Fibroblast of lung (primary cell): Measurements from ENCODE around the gene MATN1. TPM values are rescaled to one million over a fixed set of nuclear protein-coding genes. Genes with fewer than 3 reads are reported as not detected.

Experiments
- DNase-seq, 2 donors: peaks; one replicate each; pipeline versions ENCODE4 v3.0.0 to v3.0.0-alpha.2; 2010; ENCODE audit warnings: low read depth in 2 of 2
- H2AFZ ChIP-seq: 2 replicates; pipeline ENCODE4 v1.5.1; 2012; ENCODE audit warnings: low read length, control low read depth, inconsistent platforms
- H3K27ac ChIP-seq: 2 replicates; pipeline ENCODE4 v1.5.1; 2011; ENCODE audit warnings: low read length, control low read depth; ENCODE audit not compliant: insufficient read depth
- H3K27me3 ChIP-seq: 2 replicates; pipeline ENCODE4 v1.5.1; 2011; ENCODE audit warnings: mild to moderate bottlenecking, low read length; ENCODE audit not compliant: control insufficient read depth, insufficient read depth
- H3K36me3 ChIP-seq: 2 replicates; pipeline ENCODE4 v1.5.1; 2011; ENCODE audit warnings: low read length; ENCODE audit not compliant: control insufficient read depth, insufficient read depth
- H3K4me1 ChIP-seq: 2 replicates; pipeline ENCODE4 v1.5.1; 2011; ENCODE audit warnings: low read length; ENCODE audit not compliant: control insufficient read depth, insufficient read depth; ENCODE audit errors: extremely low read depth
- H3K4me2 ChIP-seq: 2 replicates; pipeline ENCODE4 v1.5.1; 2011; ENCODE audit warnings: low read length, control low read depth; ENCODE audit not compliant: insufficient read depth; ENCODE audit errors: extremely low read depth
- H3K4me3 ChIP-seq, 4 experiments: fragments of 200-600 bp in 1 of 4; sonication (generic) in 1 of 4; replicated peaks in 1 of 4; 2 replicates each; pipeline ENCODE4 v1.5.1; 2011 to 2016; ENCODE audit warnings: low read length in 4 of 4, low read depth in 3 of 4, mild to moderate bottlenecking in 3 of 4, control low read depth in 2 of 4, inconsistent platforms in 1 of 4, mixed read lengths in 1 of 4; ENCODE audit not compliant: insufficient read depth in 1 of 4; ENCODE audit errors: control extremely low read depth in 1 of 4
- H3K79me2 ChIP-seq: 2 replicates; pipeline ENCODE4 v1.5.1; 2012; ENCODE audit warnings: mild to moderate bottlenecking, low read length, inconsistent platforms; ENCODE audit not compliant: control insufficient read depth, insufficient read depth
- H3K9ac ChIP-seq: 2 replicates; pipeline ENCODE4 v1.5.1; 2011; ENCODE audit warnings: mild to moderate bottlenecking, low read length, control low read depth; ENCODE audit not compliant: insufficient read depth
- H3K9me3 ChIP-seq: 2 replicates; pipeline ENCODE4 v1.5.1; 2012; ENCODE audit warnings: low read depth, low read length; ENCODE audit not compliant: control insufficient read depth, insufficient read depth
- H4K20me1 ChIP-seq: 2 replicates; pipeline ENCODE4 v1.5.1; 2011; ENCODE audit warnings: low read length; ENCODE audit not compliant: control insufficient read depth, insufficient read depth; ENCODE audit errors: extremely low read depth
- EZH2 ChIP-seq: IDR thresholded peaks from 2 replicates; pipeline ENCODE4 v1.5.1; 2012; ENCODE audit warnings: low read length, control low read depth, mild to moderate bottlenecking; ENCODE audit errors: missing control alignments
- polyA plus RNA-seq, 2 donors: library from polyadenylated mRNA; depleted of rRNA in 1 of 2; stranded (reverse) in 1 of 2; unstranded in 1 of 2; fragments of >200 nt; gene quantifications; 2 replicates each; pipeline ENCODE4 v1.2.1, GENCODE V29; 2011 to 2012; ENCODE audit warnings: missing spikeins in 1 of 2
- total RNA-seq: library from RNA; depleted of rRNA; stranded (reverse); fragments of >200 nt; gene quantifications from 2 replicates; pipeline ENCODE4 v1.2.1, GENCODE V29; 2014
- TF ChIP-seq, protein P1 (sequence below), 2 donors: IDR thresholded peaks in 1 of 2; conservative IDR thresholded peaks in 1 of 2; 1 replicate in 1 of 2; 2 replicates in 1 of 2; pipeline ENCODE4 v1.5.1; 2011 to 2012; ENCODE audit warnings: low read length in 2 of 2, control low read depth in 1 of 2, inconsistent platforms in 1 of 2, low read depth in 1 of 2, mild to moderate bottlenecking in 1 of 2

MATN1 gene
- total and polyA plus RNA-seq, 2 donors (not counting 1 experiment from before 2014, with no cell fraction given) = not detected

DNA sequence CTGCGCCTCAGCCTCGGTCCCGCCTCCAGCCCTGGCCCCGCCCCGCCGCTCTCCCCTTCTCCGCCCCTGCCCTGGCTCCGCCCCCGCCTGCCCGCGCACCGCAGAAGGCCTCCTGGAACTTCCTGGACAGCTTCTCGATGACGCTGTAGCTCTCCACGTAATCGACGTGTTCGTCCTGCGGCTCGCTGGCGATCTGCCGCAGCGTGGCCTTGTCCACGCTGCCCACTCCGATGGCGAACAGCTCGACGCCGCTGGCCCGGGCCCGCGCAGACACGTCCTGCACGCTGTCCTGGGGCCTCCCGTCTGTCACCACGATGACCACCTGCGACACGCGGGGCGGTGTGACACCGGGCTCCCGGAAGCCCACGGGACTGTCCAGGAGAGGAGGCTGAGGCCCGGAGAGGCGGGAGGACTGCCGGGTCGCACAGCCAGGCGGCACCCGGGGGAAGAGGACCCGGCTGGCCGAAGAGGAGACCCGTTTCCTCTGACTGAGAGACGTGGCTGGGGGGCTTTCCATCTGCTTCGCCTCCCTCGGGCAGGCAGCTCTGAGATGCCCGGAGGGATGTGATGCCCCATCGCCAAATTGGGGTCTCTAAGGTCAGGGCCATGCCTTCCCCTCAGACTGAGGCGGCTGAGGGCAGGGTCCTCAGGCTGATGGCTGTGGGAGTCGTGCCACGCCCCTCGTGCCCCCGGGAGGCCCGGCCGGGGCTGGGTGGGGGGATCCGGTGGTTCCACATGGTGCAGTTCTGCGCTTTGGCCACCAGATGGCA, 4.6 kb downstream of the MATN1 start:
- H3K79me2 ChIP-seq = no peaks in the 10 kb centered on the region
- DNase-seq = peak; percentile 98 to 99
- H4K20me1 ChIP-seq = no peaks in the 10 kb centered on the region
- H3K9me3 ChIP-seq = no peaks in the 10 kb centered on the region
- no peaks in the 10 kb centered on the region for H3K27me3 ChIP-seq
- TF ChIP-seq, protein P1, sequence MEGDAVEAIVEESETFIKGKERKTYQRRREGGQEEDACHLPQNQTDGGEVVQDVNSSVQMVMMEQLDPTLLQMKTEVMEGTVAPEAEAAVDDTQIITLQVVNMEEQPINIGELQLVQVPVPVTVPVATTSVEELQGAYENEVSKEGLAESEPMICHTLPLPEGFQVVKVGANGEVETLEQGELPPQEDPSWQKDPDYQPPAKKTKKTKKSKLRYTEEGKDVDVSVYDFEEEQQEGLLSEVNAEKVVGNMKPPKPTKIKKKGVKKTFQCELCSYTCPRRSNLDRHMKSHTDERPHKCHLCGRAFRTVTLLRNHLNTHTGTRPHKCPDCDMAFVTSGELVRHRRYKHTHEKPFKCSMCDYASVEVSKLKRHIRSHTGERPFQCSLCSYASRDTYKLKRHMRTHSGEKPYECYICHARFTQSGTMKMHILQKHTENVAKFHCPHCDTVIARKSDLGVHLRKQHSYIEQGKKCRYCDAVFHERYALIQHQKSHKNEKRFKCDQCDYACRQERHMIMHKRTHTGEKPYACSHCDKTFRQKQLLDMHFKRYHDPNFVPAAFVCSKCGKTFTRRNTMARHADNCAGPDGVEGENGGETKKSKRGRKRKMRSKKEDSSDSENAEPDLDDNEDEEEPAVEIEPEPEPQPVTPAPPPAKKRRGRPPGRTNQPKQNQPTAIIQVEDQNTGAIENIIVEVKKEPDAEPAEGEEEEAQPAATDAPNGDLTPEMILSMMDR (conservative IDR thresholded peaks at IDR 0.05 in 1 of 2, IDR thresholded peaks at IDR 0.05 in 1 of 2; ENCODE audit: low read depth in 1 of 2, low read length in 2 of 2) = peak; percentile 77 to 84
- TF ChIP-seq EZH2 = no peak
- H3K4me3 ChIP-seq = peak overlapping the region in 3 of 4 experiments; percentile 0 to 64 (median 47)
- H2AFZ ChIP-seq = peak overlapping the region; percentile 50
- H3K4me2 ChIP-seq = peak overlapping the region; percentile 39
- peak overlapping the region; percentile 79 for H3K27ac ChIP-seq
- H3K4me1 ChIP-seq = peaks cover 2% of the 10 kb centered on the region
- no peaks in the 10 kb centered on the region for H3K36me3 ChIP-seq
- peak overlapping the region; percentile 80 for H3K9ac ChIP-seq

GRCh38 chr1:30718091-30718635, 5.2 kb downstream of the MATN1 start:
- H2AFZ ChIP-seq = peak overlapping the region; percentile 75
- no peaks in the 10 kb centered on the region for H3K36me3 ChIP-seq
- no peaks in the 10 kb centered on the region for H3K9me3 ChIP-seq
- TF ChIP-seq EZH2 = no peak
- TF ChIP-seq, protein P1 (conservative IDR thresholded peaks at IDR 0.05 in 1 of 2, IDR thresholded peaks at IDR 0.05 in 1 of 2; ENCODE audit: low read depth in 1 of 2, low read length in 2 of 2) = no peak
- no peak overlapping the region for H3K9ac ChIP-seq
- no peaks in the 10 kb centered on the region for H4K20me1 ChIP-seq
- H3K27me3 ChIP-seq = no peaks in the 10 kb centered on the region
- peaks cover 2% of the 10 kb centered on the region for H3K4me1 ChIP-seq
- H3K4me3 ChIP-seq = peak overlapping the region in 2 of 4 experiments; percentile 26 to 48
- DNase-seq = peak; percentile 94 to 97
- peak overlapping the region; percentile 33 for H3K4me2 ChIP-seq
- no peak overlapping the region for H3K27ac ChIP-seq
- H3K79me2 ChIP-seq = no peaks in the 10 kb centered on the region

- Histone ChIP-seq H3K36me3 (no peaks in the 10 kb centered on the region), H4K20me1 (no peaks in the 10 kb centered on the region), H3K27me3 (peaks cover 5% of the 10 kb centered on the region), H3K4me2 (no peak overlapping the region), H3K4me3 (no peak overlapping the region), H3K9ac (no peak overlapping the region), H3K4me1 (peaks cover 2% of the 10 kb centered on the region), H3K27ac (no peak overlapping the region), H3K9me3 (no peaks in the 10 kb centered on the region), H2AFZ (no peak overlapping the region), H3K79me2 (no peaks in the 10 kb centered on the region)
- DNase-seq = no peak
- no peak for TF ChIP-seq EZH2
- TF ChIP-seq, protein P1 (conservative IDR thresholded peaks at IDR 0.05 in 1 of 2, IDR thresholded peaks at IDR 0.05 in 1 of 2; ENCODE audit: low read depth in 1 of 2, low read length in 2 of 2) = no peak
Measured at GRCh38 chr1:30716646-30717045, 6.7 kb downstream of the MATN1 start.
